GM12865 (cell line): ENCODE data around the gene SCAMP3.
A peak's percentile ranks its signal among the peaks of the same experiment; 100 is the strongest.

Experiments used
- DNase-seq: peaks from one replicate; pipeline ENCODE4 v3.0.0; 2010; ENCODE audit warnings: low read depth
- H3K4me3 ChIP-seq: 2 replicates; pipeline ENCODE4 v1.5.1; 2011; ENCODE audit warnings: mild to moderate bottlenecking, low read depth, low read length, control low read depth
- CTCF ChIP-seq: IDR thresholded peaks from 2 replicates; pipeline ENCODE4 v1.5.1; 2011; ENCODE audit warnings: low read length, control low read depth, low read depth, inconsistent platforms; ENCODE audit not compliant: insufficient read depth; ENCODE audit errors: missing control alignments

SCAMP3 gene

GRCh38 chr1:155261852-155262673 lies at the start of gene SCAMP3:
Gene SCAMP3, minus strand, starts transcription at chr1:155262360. Its CDS starts 209 bp downstream, at chr1:155262151.
- TF ChIP-seq CTCF = no peak
- peak; percentile 98 for DNase-seq
- H3K4me3 ChIP-seq = peak within 1 kb of the TSS; percentile 84

- TF ChIP-seq CTCF = no peak
- DNase-seq = no peak
- H3K4me3 ChIP-seq = peak overlapping the region; percentile 88
Observed at GRCh38 chr1:155309423-155310021, 47.4 kb upstream of the SCAMP3 start.

- TF ChIP-seq CTCF = no peak
- peak; percentile 100 for DNase-seq
- H3K4me3 ChIP-seq = peak within 1 kb of the TSS; percentile 88
Observed at GRCh38 chr1:155308493-155309422, 46.6 kb upstream of the SCAMP3 start, which contains the start of gene FDPS. Gene FDPS, plus strand, starts transcription at chr1:155308866. Its CDS starts 924 bp downstream, at chr1:155309790.

- no peak overlapping the region; the same call in 1 of the 2 replicates for H3K4me3 ChIP-seq
Observed at GRCh38 chr1:155307247-155307740, 45.1 kb upstream of the SCAMP3 start.

GRCh38 chr1:155305881-155306391 lies 43.8 kb upstream of the SCAMP3 start:
- TF ChIP-seq CTCF = no peak
- no peak for DNase-seq
- no peak overlapping the region for H3K4me3 ChIP-seq

More at GRCh38 chr1:155307247-155307740, 45.1 kb upstream of the SCAMP3 start:
- TF ChIP-seq CTCF = peak; percentile 40
- DNase-seq = peak; percentile 72

GRCh38 chr1:155304558-155305063 lies 42.5 kb upstream of the SCAMP3 start:
- no peak for TF ChIP-seq CTCF
- H3K4me3 ChIP-seq = no peak overlapping the region

More at GRCh38 chr1:155304558-155305063, 42.5 kb upstream of the SCAMP3 start:
- DNase-seq = no peak
